ELR (cell line): ENCODE data around the gene SP1.
"Not testable (repeated sequence)": the region's sequence is repeated elsewhere in the genome, so short reads cannot be mapped to it uniquely, and the experiment has no call there.

Experiments used
- DNase-seq: peaks from one replicate; pipeline ENCODE4 v3.0.0-alpha.2; 2015; ENCODE audit warnings: low read depth

SP1 gene

DNA sequence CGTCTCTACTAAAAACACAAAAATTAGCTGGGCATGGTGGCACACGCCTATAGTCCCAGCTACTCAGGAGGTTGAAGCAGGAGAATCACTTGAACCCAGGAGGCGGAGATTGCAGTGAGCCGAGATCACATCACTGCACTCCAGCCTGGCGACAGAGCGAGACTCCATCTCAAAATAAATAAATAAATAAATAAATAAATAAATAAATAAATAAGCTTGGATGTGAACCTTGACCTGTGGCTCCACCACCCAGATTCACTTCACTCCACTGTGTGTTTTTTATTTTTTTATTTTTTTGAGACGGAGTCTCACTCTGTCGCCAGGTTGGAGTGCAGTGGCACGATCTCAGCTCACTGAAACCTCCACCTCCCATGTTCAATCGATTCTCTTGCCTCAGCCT lies 18.3 kb upstream of the SP1 start:
- DNase-seq: not testable (repeated sequence)

- peak; percentile 66 for DNase-seq
Measured at GRCh38 chr12:53365245-53365904, 14.6 kb upstream of the SP1 start.

- DNase-seq: not testable (repeated sequence)
Measured at GRCh38 chr12:53373554-53374133, 6.3 kb upstream of the SP1 start.

DNA sequence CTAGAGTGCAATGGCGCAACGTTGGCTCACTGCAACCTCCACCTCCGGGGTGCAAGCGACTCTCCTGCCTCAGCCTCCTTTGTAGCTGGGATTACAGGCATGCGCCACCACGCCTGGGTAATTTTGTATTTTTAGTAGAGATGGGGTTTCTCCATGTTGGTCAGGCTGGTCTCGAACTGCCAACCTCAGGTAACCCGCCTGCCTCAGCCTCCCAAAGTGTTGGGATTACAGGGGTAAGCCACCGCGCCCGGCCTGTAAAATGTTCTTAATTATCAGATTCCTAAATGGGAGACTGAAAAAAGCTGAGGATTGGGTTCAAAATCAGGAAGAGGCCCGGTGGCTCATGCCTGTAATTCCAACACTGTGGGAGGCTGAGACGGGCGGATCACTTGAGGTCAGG lies 5.7 kb upstream of the SP1 start:
- DNase-seq: not testable (repeated sequence)

GRCh38 chr12:53376747-53377146 lies 3.2 kb upstream of the SP1 start:
- DNase-seq: no peak

DNA sequence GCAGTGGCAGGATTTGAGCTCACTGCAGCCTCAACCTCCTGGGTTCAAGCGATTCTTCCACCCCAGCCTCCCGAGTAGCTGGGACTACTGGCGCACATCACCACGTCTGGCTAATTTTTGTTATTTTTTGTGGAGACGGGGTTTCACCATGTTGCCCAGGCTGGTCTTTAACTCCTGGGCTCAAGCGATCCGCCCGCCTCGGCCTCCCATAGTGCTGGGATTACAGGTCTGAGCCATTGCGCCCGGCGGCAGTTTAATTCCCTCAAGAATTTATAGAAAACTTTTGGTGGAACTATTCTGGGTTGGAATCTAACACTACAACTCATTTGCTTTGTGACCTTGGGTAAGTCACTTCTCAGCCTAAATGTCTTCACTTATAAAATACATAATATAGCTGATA lies 1.8 kb upstream of the SP1 start:
- DNase-seq: no peak

- DNase-seq: peak; percentile 9
Measured at GRCh38 chr12:53378724-53379388, 1.1 kb upstream of the SP1 start.

DNA sequence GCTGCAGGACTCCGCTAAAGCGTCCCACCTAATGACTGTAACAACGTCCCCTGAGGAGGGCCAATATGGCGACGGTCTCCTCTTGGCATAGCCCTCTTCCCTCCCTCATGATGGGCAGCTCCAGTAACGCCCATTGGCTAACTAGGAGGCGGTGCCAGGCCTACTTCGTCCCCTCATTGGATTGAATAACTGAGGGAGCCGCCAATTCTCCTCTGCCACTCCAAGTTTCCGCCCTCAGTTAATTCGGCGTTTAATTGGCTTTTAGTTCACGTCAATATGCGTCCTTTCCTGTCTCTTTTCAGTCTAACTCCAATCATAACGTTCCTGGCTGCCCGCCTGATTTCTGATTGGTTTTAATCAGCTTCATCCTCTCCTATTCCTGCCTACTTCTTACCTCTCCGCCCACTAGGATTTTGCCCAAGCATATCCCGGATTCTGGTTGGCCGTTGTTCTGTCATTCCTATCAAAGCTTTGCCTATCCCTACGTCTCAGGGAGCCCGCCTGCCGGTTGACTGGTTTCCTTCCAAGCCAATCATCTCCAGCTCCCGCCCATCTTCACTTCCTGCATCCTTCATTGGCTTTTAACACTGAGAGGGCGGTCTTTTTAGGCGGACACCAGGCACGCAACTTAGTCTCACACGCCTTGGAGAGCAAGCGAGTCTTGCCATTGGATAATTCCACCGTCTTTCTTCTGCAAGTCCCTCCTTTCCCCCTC lies 430 bp upstream of the SP1 start:
- DNase-seq: peak; percentile 100

DNA sequence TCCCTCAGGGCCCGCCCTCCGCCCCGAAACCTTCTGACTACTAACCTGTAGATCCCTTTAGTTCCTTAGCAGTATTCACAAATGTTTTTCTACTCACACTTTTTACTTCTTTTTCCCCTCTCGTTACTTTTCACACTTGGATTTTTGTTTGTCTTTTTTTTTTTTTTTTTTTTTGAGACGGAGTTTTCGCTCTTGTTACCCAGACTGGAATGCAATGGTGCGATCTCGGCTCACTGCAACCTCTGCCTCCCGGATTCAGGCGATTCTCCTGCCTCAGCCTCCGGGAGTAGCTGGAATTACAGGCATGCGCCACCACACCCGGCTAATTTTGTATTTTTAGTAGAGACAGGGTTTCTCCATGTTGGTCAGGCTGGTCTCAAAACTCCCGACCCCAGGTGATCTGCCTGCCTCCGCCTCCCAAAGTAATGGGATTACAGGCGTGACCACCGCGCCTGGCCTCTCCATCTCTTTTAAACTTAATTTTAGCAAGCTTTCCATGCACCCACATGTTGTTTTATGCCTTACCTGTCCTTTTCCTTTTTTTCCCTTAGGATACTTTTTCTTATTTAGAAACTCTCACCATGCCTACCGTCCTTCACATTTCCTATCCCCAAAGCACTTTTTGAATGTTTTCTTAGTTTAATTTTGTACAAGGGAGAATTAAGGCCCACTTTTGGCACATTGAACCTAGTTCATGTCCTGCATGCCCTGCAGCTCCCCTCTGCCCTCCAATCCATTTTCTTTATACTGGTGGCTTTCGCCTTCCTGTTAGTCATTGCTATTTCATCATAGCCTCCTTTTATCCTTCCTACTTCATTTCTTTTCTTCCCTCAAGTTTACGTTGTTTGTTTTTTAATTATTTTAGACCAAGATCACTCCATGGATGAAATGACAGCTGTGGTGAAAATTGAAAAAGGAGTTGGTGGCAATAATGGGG lies 1.1 kb downstream of the SP1 start:
- peak; percentile 81 for DNase-seq

GRCh38 chr12:53381731-53382630 lies 2.0 kb downstream of the SP1 start:
- DNase-seq: peak; percentile 74

DNA sequence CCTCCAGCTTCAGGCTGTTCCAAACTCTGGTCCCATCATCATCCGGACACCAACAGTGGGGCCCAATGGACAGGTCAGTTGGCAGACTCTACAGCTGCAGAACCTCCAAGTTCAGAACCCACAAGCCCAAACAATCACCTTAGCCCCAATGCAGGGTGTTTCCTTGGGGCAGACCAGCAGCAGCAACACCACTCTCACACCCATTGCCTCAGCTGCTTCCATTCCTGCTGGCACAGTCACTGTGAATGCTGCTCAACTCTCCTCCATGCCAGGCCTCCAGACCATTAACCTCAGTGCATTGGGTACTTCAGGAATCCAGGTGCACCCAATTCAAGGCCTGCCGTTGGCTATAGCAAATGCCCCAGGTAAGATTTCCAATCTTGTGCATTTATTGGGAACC lies 3.3 kb downstream of the SP1 start:
- no peak for DNase-seq

DNA sequence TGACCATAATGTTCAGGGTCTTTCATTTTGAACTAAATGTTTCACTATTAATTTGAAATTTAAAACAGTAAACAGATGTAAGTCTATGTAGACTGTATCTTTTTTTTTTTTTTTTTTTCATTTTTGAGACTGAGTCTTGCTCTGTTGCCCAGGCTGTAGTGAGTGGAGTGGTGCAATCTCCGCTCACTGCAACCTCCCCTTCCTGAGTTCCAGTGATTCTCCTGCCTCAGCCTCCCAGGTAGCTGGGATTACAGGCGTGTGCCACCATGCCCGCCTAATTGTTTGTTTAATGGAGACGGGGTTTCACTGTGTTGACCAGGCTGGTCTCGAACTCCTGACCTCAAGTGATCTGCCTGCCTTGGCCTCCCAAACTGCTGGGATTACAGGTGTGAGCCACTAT lies 6.4 kb downstream of the SP1 start:
- not testable (repeated sequence) for DNase-seq

GRCh38 chr12:53388932-53389331 lies 9.0 kb downstream of the SP1 start:
- no peak for DNase-seq

DNA sequence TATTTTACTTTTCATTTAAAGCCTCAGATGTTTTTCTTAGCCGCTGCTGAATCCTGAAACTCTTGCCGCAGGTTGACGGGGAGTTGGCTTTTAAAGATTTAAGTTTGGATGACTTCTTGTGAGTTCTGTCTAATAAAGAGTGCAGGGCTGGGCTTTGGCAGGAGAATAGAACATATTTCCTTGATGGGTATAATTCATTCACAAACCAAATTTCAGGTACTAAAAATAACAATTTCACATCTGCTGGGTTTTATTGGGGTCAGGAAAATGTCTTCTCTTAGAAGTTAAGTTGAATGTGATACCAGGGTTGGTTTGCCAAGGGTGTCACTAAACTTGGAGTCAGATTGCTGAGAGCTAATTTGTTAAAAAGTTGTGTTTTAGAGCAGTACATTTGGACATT lies 9.7 kb downstream of the SP1 start:
- no peak for DNase-seq

DNA sequence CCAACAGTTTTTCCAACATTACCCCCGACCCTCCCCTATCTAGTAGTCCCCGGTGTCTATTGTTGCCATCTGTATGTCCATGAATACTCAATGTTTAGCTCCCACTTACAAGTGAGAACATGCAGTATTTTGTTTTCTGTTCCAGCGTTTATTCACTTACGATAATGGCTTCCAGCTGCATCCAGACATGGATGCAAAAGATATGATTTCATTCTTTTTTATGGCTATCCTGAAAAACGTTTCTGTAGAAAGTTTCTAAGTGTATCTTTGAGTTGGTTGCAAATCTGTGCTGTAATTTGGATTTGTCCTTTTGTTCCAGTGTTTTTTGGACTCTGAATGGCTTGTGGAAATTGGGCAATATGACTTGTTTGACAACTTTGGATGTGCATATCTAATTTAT lies 11.7 kb downstream of the SP1 start:
- DNase-seq: no peak

DNA sequence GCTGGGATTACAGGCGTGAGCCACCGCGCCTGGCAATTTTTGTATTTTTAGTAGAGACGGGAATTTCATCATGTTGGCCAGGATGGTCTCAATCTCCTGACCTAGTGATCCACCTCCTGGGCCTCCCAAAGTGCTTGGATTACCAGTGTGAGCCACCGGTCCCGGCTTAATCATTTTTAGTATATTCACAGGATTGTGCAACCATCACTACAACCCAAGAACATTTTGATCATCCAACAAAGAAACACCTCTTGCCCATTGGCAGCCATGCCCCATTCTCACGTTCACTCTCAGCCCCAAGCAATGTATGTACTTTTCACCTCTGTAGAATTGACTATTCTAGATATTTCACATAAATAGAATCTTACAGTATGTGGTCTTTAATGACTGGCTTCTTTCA lies 19.9 kb downstream of the SP1 start:
- DNase-seq: no peak

- DNase-seq: not testable (repeated sequence)
Measured at GRCh38 chr12:53402351-53402750, 22.4 kb downstream of the SP1 start.

GRCh38 chr12:53402871-53403270 lies 22.9 kb downstream of the SP1 start:
- no peak for DNase-seq

- DNase-seq: no peak
Measured at GRCh38 chr12:53410951-53411350, 31.0 kb downstream of the SP1 start.

DNA sequence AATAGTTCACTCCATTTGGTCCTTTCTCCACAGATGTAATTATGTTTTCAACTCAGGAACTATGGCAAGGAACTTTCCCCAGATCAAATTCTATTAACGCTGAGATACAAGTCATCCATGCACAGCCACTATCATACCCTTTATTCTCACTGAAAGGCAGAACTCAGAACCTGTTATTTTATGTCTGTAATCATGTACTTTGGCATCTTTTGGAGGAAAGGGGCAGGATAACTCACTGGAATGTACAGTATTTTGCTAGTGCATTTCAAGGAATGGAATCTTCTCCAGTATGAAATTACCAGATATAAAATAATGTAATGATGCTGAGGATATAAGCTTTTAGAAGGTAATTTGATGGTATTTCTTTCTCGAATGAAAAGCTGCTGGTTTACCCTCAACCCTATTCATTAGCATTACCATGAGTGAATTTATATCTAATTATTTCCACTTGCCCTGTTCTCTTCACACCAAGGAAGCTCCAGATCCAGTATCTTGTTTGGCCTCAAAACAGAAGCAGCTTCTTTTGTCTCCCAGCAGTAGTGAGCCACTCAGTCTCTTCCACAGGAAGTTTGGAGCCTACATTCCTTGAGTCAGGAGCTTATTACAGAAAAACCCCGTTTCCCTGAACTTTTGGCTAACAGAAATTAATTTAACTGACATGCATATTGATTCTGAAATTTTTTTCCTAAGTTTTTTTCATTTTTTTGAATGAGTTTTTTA lies 33.7 kb downstream of the SP1 start:
- no peak for DNase-seq
